Bone marrow (tissue), 2 donors: Measurements from ENCODE around the gene ACOT12.
A peak's percentile ranks its signal among the peaks of the same experiment; 100 is the strongest.
"Not testable (repeated sequence)": the region's sequence is repeated elsewhere in the genome, so short reads cannot be mapped to it uniquely, and the experiment has no call there.

Source experiments
- DNase-seq, 2 donors: peaks; one replicate each; lab custom pipeline; 2025; lab: John Stamatoyannopoulos, UW

The ACOT12 gene

DNA sequence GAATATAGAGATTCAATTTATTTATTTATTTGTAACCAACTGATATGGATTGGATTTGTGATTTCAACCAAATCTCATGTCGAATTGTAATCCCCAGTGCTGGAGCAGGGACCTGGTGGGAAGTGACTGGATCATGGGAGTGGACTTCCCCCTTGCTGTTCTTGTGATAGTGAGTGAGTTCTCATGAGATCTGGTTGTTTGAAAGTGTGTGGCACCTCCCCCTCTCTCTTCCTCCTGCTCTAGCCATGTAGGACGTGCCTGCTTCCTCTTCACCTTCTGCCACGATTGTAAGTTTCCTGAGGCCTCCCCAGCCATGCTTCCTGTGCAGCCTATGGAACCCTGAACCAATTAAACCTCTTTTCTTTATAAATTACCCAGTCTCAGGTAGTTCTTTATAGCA is 55.7 kb downstream of the ACOT12 start:
- DNase-seq = not testable (repeated sequence)

DNA sequence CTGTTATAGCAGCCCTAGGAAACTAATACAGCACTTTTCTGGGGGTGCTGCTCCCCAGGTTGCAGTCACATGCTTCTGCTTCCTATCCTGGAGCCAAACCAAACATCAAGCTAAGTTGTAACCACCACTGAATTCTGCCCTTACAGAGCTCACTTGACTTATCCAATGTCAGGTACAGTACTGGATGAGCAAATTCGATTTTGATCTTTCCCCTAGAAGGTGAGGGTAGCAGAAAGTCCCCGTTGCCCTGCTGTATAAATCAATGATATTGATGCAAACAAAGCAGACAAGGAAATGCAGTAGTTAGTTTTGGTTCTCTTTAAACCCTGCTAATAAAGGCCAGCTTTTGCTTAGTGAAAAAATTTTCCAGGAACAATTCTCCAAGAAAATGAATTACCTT is 56.1 kb downstream of the ACOT12 start:
- no peak for DNase-seq

DNA sequence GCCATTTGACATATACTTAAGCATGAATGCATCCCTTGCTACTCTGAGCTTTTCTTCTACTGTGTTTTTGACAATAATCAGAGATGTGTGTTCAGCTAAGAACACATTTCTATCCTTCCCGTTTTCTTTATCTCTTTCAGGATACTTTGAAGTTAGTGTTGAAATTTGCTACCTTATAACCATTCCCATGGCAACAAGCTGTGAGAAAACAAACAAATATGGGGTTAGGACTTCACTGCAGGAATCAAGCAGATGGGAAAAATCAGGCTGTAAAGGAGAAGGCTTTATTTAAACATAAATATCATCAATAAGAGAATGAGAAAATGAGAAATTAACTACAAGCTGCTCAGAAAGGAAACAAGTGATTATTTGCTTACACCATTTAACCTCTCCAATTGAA is 57.4 kb downstream of the ACOT12 start:
- DNase-seq = no peak

DNA sequence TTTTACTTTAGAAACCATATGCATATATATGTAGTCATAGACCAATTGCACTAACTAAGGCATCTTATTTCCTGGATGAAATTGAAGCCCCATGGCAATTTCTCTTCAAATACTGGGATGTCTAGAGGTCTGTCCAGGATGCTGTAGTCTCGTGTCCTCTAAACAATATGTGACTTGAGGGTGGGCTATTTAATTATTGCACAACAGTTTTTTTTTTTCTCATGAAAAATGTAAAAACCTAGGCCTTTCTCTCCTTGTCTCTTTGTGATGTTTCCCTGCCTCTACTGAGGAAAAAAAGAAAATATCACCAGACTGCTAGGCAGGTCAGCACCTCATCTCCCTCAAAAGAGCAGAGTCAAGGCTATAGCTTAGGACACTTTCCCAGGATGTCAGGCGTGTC is 58.0 kb downstream of the ACOT12 start:
- DNase-seq = no peak

DNA sequence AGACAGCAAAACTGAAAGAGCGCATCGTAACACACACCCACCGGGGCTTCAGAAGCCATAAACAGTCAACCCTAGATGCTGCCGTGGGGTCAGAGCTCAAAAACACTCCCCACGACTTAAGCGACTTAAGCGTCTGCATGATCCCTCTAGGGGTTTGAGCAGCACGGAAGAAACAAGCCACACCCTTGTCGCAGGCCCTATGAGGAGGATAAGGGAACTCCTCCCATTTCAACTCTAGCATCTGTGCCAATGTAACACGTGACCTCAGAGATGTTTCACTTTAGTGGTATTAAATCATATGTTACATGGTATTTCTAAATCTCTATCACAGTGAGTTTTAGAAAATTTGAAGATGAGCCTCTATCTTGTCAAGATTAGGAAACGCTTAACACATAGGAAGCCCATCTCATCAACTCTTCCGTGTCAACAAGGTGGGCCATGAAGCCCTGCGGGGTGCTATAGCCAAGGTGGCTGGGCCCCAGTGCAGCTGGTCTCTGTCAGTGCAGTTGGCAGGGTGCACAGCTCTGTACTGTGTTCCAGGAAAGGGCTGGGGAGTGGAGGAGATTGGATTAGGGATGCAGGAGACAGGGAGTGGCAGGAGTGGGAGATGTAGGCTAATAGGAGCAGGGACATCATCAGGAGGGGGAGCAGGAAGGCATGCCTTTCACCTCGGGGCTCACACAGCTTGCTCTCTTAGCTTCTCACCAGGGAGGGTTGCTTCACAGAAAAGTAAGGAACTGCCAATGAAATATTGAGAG is 59.5 kb downstream of the ACOT12 start:
- no peak for DNase-seq

DNA sequence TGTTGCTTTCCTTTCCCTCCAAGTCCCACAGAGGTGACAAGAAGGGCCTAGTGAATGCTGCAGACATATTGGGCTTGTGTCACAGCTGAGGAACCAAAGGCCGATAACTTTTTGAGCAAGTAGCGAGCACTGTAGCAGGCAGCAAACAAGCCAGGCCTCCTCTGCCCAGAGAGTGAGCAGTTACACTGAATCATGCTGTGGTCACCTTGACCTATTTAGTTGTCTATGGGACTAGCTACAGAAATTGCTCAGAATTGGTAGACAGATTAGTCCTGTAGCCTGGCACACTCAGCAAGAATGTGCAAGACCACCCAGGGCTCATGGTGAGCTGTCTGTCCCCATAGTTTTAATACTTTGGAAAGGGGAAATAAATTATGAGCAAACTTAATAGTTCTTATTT is 67.4 kb downstream of the ACOT12 start:
- no peak for DNase-seq

DNA sequence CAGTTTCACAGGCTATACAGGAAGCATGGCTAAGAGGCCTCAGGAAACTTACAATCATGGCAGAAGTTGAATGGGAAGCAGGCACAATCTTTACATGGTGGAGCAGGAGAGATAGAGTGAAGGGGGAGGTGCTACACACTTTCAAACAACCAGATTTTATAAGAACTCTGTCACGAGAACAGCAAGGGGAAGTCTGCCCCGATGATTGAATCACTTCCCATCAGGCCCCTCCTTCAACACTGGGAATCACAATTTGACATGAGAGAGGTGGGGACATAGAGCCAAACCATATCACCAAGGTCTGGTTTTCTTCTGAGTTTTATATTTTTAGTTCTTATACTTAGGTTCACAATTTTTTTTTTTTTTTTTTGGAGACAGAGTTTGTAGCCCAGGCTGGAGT is 76.4 kb downstream of the ACOT12 start:
- DNase-seq = no peak

DNA sequence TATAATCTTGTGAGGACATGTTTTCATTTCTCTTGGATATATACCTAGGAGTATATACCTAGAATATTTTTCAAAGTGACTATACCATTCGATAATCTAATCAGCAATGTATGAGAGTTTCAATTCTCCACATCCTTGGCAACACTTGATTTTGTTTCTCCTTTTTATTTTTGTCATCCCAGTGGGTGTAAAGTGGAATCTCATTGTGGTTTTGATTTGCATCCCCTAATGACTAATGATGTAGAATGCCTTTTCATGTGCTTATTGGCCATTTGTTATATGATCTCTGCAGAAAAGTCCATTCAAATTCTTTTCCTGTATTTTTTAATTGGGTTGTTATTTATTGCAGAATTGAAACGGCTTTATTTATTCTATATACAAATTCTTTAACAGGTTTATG is 77.4 kb downstream of the ACOT12 start:
- DNase-seq = no peak

DNA sequence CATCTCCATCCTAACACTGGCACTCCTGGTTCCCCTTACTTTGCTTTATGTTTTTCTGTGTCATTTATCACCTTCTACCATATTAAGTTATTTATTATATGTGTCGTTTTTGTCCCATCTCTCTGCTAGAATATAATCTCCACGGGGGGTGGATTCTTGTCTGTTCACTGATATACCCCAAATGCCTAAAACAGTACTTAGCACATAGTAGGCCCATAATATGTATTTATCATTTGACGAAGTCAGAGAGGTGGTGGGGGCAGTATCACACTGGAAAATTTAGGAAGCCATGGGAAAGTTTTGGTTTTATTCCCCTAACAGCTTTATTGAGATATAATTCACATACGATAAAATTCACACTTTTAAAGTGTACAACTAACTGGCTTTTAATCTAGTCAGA is 78.1 kb downstream of the ACOT12 start:
- no peak for DNase-seq

DNA sequence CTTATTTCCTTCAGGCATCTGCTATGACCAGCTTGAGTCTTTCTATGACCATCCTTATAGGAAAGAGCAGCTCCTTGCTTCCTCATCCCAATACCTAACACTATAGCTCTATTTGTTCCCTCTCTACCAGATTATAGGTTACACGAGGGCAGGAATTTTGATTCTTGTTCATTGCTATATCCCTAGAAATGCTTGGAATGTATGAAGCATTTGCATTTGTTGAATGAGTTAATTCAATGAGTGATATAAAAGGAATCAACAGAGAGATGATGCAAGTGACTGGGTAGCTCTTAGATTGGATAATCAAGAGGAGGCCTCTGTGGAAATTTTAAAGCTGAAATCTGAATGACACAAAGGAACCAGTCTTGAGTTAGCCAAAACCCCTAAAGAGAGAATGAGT is 78.6 kb downstream of the ACOT12 start:
- DNase-seq = no peak

DNA sequence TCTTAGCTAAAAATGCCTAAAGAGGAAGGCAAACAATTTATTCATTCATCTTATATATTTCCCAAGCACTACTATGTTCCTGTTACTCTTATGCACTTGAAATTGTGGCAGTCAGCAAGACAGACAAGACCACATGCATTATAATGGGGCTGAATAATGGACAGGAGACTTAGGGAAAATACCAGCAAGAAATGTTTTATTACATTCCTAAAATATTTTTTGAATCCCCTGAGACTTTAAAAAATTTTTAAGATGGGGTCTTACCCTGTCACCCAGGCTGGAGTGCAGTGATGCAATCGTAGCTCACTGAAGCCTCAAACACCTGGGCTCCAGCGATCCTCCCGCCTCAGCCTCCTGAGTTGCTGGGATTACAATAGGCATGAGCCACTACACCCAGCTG is 79.4 kb downstream of the ACOT12 start:
- no peak for DNase-seq

DNA sequence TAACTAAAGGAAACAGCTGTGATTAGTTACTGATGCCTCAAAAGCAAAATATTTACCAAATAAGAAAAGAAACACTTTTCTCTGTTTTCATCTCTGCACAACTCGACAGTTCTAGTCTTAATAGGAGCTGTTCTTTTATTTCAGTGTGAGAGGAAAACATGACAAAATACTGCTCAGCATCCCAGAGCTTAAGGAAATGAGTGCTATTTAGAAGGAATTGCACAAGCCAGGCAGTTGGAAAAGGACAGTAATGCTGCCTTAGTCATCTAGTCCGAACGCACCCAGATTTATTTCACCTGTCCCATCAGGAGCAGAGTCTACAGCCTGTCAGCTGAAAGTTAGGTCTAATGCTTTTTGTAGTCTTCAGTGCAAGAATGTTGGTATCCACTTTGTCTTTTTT is 80.2 kb downstream of the ACOT12 start:
- DNase-seq = no peak

DNA sequence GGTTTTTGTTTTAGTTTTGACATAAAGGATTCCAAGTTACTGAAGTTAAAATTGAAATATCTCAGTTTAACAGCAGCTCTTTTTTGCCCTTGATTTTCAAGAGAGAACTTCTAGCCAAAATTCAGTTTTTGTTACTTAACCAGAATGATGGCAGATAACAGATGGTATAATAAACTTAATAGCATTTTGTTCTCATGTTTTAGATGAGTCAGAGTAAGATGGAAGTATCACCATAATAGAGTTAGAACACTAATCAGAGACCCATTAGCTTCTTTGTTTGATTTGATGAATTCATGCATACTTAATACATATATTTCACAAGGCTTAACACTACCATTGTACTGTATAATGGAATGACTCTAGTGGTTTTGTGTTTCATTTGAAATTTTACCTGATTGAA is 80.7 kb downstream of the ACOT12 start:
- no peak for DNase-seq

DNA sequence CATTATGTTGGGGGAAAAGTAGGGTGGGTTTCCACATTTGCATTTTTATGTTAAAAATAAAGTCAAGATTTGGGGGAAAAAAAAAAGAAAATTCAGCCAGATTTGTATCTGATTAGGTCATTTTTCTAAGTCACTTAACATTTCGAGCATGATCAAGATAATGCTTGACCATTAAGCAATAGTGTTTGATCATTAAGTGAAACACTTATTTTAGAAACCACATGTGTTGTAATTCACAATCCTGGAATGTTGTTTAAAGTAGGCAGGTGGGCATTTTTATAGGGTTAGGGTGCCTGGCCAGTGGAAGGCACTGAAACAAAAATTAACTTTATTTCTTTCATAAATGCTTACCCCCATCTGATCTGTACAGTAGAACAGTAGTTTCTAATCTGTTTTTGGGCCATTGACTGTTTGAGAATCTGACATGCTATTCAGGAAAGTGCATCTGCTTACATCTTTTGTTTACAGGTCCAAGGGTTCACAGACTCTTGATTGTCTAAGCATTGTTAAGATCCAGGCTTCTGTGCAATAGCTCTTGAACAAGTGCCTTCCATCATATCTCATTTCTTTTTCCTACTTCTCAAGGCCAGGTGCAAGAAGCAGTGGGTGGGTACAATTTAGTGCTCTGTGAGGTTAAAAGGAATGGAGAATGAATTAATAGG is 83.4 kb downstream of the ACOT12 start:
- DNase-seq = no peak

DNA sequence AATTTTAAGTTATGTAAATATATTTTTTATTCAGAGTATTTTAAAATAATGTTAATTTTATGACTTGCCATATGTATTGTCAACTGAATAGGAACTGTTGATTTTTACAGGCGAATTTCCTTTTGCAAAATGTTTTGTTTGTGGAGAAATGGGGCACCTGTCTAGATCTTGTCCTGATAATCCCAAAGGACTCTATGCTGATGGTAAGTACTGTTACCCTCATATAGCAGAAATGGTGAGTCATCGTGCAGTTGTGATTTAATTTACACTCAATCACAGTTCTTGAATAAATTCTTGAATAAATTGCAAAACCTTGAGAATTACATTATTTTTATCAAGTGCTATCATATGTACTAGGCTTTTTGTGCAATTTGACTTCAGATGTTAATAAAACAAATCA is 85.1 kb downstream of the ACOT12 start:
- no peak for DNase-seq

DNA sequence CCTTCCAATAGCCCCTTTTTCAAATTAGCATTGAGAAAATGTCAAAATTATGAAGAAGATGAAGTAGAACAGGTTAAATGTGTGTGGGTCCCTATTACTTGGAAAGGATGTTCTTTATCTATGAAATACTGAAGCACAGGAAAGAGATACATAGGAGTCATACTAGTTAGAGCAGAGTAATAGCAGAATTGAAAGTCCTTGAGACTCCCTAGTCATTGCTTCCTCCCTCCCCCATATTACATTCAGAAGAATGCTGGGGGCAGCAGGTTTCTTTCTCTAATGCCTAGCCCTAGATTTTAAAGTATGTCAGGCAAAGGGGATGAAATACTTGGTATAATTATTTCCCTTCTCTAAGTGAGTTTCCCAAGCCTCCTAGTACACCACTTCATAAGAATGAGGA is 88.1 kb downstream of the ACOT12 start:
- no peak for DNase-seq

DNA sequence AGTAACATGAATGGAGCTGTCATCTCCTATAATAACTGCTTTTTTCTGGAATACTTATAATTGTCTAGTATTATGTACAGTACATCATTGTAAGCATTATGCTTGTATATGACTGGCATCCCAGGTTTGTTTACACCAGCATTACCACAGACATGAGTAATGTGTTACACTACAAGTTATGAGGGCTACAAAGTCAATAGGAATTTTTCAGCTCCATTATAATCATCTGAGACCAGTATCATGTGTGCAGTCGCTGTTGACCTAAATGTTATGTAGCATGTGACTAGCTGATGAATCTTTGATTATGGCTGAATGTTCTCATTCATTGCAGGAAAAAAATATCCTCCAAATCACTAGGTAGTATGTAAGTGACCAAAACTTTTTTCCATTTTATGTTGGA is 90.4 kb downstream of the ACOT12 start:
- no peak for DNase-seq

DNA sequence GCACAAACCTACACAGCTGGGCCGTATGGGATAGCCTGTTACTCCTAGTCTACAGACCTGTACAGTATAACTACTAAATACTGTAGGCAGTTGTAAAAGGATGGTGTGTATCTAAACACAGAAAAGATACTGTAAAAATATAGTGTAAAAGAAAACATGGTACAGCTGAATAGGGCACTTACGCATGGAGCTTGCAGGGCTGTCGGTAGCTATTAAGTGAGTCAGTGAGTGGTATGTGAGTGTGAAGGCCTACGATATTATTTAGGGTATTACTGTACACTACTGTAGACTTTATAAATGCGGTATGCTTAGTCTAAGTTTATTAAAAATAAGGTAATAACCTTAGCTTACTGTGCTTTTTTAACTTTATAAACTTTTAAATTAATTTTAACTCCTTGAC is 91.3 kb downstream of the ACOT12 start:
- no peak for DNase-seq

DNA sequence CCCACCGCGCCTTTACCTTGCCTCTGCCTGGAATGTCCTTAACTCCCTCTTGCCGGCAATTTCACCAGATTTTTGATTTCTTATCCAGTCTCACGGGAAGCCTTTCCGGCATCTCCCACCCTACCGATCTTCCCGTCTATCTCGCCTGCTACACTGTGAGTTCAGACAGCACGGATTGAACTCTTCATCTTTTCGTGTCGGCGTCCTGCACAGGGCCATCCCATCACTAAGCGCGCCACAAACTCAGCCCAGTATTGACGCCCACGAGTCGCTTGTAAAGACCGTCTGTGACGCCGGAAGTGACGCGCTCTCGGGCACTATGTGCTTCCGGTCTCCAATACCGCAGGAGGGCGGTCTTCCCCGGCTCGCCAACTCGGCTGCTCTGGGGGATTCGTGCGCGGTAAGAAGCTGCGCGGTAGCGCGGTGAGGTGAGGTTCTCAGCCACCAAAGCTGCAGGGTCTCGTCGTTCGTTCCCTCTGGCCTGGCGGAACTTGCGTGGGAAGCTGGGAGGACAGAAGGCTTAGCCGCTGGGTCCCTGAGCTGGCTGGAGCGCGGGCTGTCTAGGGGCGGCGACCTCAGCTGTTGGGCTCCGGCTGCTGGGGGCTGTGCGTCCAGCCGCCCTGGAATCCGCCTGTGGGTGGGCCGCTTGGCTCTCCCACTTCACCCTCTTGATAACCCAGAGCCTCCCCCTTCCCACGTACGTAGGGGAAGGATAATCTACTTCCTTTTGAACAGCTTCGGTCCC is 92.5 kb downstream of the ACOT12 start, which contains the start of gene ZCCHC9:
TSS of gene ZCCHC9 (plus strand) at position 317 of the 745 bp plus-strand sequence. CDS start 3,171 bp downstream, outside the sequence.
- DNase-seq = peak; percentile 78 to 91

DNA sequence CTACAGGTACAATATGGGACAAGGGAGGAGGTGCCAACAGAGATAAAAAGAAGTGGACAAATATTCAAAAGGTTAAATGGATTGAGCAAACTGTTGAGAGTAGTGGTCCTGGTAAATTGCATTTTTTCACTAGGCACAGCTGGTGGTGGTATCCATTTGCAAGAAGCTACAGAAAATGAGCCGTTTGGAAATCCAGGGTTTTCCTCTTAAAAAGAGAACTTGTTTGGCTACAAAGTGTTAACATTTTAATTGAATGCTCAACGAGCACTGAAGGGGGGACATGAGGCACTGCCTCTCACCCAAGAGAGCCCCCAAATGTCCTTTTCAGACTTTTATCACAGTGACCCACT is 93.0 kb downstream of the ACOT12 start:
- DNase-seq = no peak

DNA sequence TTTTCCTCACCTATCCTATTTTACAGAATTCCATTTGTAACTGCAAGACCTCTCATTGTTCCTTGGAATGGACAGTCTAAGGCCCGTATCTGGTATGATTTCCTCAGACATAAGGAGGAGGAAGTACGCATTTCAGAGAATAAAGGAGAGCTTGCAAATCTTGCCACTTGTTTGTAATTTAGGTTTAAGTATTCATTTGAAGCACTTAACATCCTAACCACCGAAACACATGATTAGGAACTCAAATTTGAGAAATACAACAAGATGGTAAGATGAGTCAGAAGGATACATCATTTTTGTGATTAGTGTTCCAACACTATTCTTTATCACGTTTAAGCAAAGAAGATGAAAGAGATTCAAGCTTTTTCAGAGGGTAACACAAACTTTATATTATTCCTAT is 96.4 kb downstream of the ACOT12 start:
- no peak for DNase-seq

DNA sequence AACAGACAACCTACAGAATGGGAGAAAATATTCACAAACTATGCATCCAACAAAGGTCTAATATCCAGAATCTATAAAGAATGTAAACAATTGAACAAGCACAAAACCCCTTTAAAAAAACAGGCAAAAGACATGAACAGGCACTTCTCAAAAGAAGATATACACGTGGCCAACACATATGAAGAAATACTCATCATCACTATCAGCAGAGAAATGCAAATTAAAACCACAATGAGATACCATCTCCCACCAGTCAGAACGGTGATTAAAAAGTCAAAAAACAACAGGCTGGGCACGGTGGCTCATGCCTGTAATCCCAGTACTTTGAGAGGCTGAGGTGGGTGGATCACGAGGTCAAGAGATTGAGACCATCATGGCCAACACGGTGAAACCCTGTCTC is 99.9 kb downstream of the ACOT12 start:
- not testable (repeated sequence) for DNase-seq

DNA sequence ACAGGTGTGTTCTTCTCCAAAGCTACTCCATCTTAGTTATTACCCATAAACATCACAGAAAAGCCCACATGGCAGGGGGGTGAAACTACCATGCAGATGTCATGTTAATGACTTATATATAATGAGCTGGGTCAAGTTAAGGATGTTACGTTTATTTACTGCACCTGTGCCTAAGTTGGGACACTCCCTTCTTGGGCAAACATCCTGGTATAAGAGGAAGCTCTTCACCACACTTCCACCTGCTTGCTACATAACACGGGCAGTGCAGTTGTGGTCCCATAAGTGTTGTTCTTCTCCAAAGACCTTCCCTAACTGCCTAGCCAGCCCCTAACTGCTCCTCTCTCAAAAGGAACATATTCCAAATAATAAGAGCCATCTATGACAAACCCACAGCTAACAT is 101.8 kb downstream of the ACOT12 start:
- DNase-seq = no peak
